Vagina (tissue), 2 donors: ENCODE results near the gene MAD2L1BP. TPM values are rescaled to one million over a fixed set of nuclear protein-coding genes. Genes with fewer than 3 reads are reported as not detected.

ENCODE experiments used
- DNase-seq, 2 donors: peaks; one replicate each; pipeline ENCODE4 v3.0.0-alpha.2; 2017; ENCODE audit errors: extremely low spot score in 2 of 2
- H3K27ac ChIP-seq: fragments of 200-600 bp; sonication (generic); one replicate; pipeline ENCODE4 v1.5.1; 2019
- H3K27me3 ChIP-seq: fragments of 200-600 bp; sonication (generic); one replicate; pipeline ENCODE4 v1.5.1; 2019
- H3K36me3 ChIP-seq, 2 donors: fragments of 200-600 bp; sonication (generic); one replicate each; pipeline ENCODE4 v1.5.1; 2017 to 2019
- H3K4me1 ChIP-seq: fragments of 200-600 bp; sonication (generic); one replicate; pipeline ENCODE4 v1.5.1; 2019
- H3K4me3 ChIP-seq, 2 donors: fragments of 200-600 bp; sonication (generic); 1 replicate in 1 of 2; 2 replicates in 1 of 2; pipeline ENCODE4 v1.5.1; 2016 to 2019
- H3K9me3 ChIP-seq: fragments of 200-600 bp; sonication (generic); one replicate; pipeline ENCODE4 v1.5.1; 2019
- CTCF ChIP-seq, 3 experiments: fragments of 450-650 bp in 2 of 3; fragments of 200-600 bp in 1 of 3; sonication (generic) in 1 of 3; IDR thresholded peaks; one replicate each; pipeline ENCODE4 v1.5.1; 2017 to 2019; ENCODE audit warnings: antibody characterized with exemption in 3 of 3, mild to moderate bottlenecking in 2 of 3, moderate library complexity in 2 of 3
- POLR2A ChIP-seq, 2 donors: fragments of 450-650 bp; IDR thresholded peaks; one replicate each; pipeline ENCODE4 v1.6.1; 2017; ENCODE audit warnings: antibody characterized with exemption in 2 of 2, mild to moderate bottlenecking in 2 of 2, moderate library complexity in 2 of 2
- POLR2AphosphoS5 ChIP-seq, 2 donors: sonication (generic); formaldehyde crosslinking; IDR thresholded peaks; one replicate each; pipeline ENCODE4 v1.9.0; 2017; ENCODE audit warnings: antibody characterized with exemption in 2 of 2, mild to moderate bottlenecking in 2 of 2, low read depth in 1 of 2; ENCODE audit not compliant: insufficient read depth in 1 of 2
- intact Hi-C: fragments of 100-400 bp; cut with DNase I; formaldehyde crosslinking; loops from one replicate; pipeline ENCODE4 v1.15.1; 2023
- total RNA-seq: library from RNA; depleted of rRNA; stranded (reverse); fragments of >200 nt; gene quantifications from one replicate; pipeline ENCODE4 v1.2.3, GENCODE V29; 2016

The MAD2L1BP gene
- total RNA-seq, 1 donor from 2014 or later: 58.4 TPM

DNA sequence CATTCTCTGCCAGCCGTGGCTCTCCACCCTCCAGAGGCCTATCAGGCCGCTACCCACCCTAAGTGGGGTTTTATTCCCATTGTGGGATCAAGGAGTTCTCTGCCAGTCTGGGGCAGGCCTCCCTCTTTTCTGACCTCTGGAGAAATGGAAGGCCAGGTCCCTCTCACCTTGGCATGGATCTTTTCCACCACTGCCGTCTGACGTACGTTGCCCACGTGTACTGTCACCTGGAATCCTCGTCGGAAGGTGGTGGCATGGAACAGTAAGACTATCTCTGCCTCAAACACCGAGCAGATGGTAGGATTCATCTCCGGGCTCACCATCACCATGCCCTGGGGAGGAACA, 13.8 kb upstream of the MAD2L1BP start:
- H3K27me3 ChIP-seq: no peaks in the 10 kb centered on the region
- H3K4me3 ChIP-seq: no peak overlapping the region
- intact Hi-C loops: no loop called here
- H3K36me3 ChIP-seq: peaks cover 0 to 58% of the 10 kb centered on the region in 2 donors
- TF ChIP-seq POLR2AphosphoS5 (IDR thresholded peaks at IDR 0.05; ENCODE audit: insufficient read depth in 1 of 2, low read depth in 1 of 2) (no peak), CTCF (IDR thresholded peaks at IDR 0.05) (no peak), POLR2A (IDR thresholded peaks at IDR 0.05) (no peak)
- no peak overlapping the region for H3K27ac ChIP-seq
- no peak for DNase-seq
- H3K9me3 ChIP-seq: no peaks in the 10 kb centered on the region
- peaks cover 5% of the 10 kb centered on the region for H3K4me1 ChIP-seq

- Histone ChIP-seq H3K36me3 (peaks cover 0 to 58% of the 10 kb centered on the region in 2 donors), H3K4me3 (no peak overlapping the region), H3K4me1 (peaks cover 12% of the 10 kb centered on the region), H3K27ac (no peak overlapping the region), H3K9me3 (no peaks in the 10 kb centered on the region), H3K27me3 (no peaks in the 10 kb centered on the region)
- DNase-seq: no peak
- TF ChIP-seq CTCF (IDR thresholded peaks at IDR 0.05) (no peak), POLR2A (IDR thresholded peaks at IDR 0.05) (no peak), POLR2AphosphoS5 (IDR thresholded peaks at IDR 0.05; ENCODE audit: insufficient read depth in 1 of 2, low read depth in 1 of 2) (no peak)
- intact Hi-C loops: no loop called here
Measured at GRCh38 chr6:43622541-43622940, 13.1 kb upstream of the MAD2L1BP start.

DNA sequence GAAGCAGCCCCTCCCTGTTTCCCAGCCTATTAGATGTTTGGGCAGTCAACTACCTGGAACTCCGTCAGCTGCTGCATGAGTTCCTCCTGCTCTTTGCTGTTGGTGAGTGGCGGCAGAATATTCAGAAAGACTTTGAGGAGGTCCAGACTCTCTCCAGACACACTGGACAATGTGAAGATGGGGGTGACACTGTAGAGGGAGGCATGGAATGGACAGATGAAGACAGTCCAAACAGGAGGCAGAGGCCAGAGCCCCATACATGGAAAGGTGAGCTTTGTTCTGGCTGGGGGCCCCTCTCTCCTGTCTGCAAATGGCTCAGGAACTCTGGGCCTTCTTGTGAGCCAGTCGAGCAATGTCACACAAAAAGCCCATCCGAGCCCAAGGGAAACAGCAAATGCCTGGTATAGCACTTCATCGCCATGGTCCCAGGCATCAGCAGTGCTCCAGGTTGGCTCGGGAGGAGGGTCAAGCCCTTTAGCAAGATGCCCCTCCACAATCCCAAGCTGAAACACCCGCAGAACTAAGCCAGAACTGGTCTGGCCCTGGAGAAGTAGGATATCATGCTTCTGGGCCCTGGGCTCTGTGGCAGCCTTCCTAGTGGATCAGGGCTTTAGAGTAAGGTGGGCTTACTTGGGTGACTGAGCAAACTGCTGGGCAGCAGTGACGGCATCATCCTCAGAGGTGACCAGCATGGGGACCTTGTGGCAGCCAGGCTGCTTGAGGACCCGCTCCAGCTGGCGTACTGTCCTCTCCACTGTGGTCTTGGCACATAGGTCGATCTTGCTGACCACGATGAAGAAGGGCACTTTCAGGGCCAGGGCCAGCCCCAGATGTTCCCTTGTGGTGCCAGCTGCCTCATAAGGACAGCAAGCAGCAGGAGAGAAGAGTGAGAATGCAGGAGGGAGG, 11.5 kb upstream of the MAD2L1BP start:
- peaks cover 23% of the 10 kb centered on the region for H3K4me1 ChIP-seq
- peaks cover 0 to 58% of the 10 kb centered on the region in 2 donors for H3K36me3 ChIP-seq
- intact Hi-C loops: no loop called here
- no peak for TF ChIP-seq POLR2A (IDR thresholded peaks at IDR 0.05)
- no peaks in the 10 kb centered on the region for H3K9me3 ChIP-seq
- no peak overlapping the region for H3K4me3 ChIP-seq
- no peak for DNase-seq
- H3K27ac ChIP-seq: no peak overlapping the region
- H3K27me3 ChIP-seq: no peaks in the 10 kb centered on the region

DNA sequence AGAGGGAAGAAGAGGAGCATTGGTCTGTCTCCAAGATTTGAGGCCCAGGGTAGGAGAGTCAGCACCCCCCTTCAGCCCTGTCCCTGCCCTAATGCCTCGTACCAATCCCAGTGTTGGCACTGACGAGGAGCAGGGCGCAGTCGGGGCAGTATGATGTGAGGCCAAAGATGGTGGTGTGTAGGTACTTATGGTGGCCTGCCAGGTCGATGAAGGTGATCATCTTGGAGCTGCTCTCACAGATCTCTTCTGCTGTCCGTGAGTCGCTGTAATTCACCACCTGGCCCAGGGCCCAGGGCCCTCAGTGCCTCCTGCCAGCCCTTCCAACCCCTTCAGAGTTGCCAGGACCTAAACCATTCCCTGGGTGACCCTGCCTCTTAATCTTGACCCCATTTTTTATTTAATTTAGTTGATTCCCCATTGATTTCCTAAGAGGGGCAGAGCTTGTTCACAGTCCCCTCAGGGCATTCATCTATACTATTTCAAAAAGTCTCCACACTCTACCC, 10.8 kb upstream of the MAD2L1BP start:
- Histone ChIP-seq H3K4me3 (no peak overlapping the region), H3K9me3 (no peaks in the 10 kb centered on the region), H3K27ac (no peak overlapping the region), H3K4me1 (peaks cover 23% of the 10 kb centered on the region), H3K27me3 (no peaks in the 10 kb centered on the region), H3K36me3 (peaks cover 0 to 58% of the 10 kb centered on the region in 2 donors)
- DNase-seq: no peak
- TF ChIP-seq POLR2A (IDR thresholded peaks at IDR 0.05) (no peak), POLR2AphosphoS5 (IDR thresholded peaks at IDR 0.05; ENCODE audit: insufficient read depth in 1 of 2, low read depth in 1 of 2) (no peak), CTCF (IDR thresholded peaks at IDR 0.05) (no peak)
- intact Hi-C loops: loop anchor here (5.0 kb wide), 1 partner anchor 147 kb away; the partner anchor contains the start of gene VEGFA

DNA sequence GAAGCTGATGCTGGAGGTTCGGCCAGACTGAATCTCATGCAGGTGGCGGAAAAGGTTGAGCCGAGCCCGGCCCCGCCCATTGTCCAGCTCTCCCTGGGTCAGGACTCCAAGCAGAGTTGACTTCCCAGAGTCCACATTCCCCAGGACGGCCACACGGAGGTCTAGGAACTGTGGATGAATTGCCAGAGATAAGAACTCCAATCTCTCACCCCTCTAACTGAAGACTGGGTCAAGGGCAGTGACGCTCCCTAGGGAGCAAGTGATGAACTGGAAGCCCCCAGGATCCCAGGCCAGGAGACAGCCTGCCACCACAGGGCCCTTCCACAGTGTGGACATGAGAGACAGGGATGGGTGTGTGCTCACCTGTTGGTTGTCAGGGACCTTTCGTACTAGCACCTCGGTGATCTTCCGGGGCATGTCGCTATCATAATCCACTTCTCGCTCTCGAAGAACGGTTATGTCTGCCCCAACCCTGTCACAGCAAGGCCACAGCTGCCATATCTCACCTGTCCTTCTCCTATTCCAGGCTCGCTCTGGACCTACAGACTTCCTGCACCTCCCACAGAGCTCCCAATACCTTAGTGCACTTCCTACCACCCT, 10.1 kb upstream of the MAD2L1BP start:
- no peaks in the 10 kb centered on the region for H3K27me3 ChIP-seq
- no peak overlapping the region for H3K27ac ChIP-seq
- H3K9me3 ChIP-seq: no peaks in the 10 kb centered on the region
- TF ChIP-seq POLR2A (IDR thresholded peaks at IDR 0.05): no peak
- TF ChIP-seq CTCF (IDR thresholded peaks at IDR 0.05): no peak
- TF ChIP-seq POLR2AphosphoS5 (IDR thresholded peaks at IDR 0.05; ENCODE audit: insufficient read depth in 1 of 2, low read depth in 1 of 2): no peak
- intact Hi-C loops: loop anchor here (5.0 kb wide), 1 partner anchor 147 kb away; the partner anchor contains the start of gene VEGFA
- H3K36me3 ChIP-seq: peaks cover 0 to 54% of the 10 kb centered on the region in 2 donors
- DNase-seq: no peak
- H3K4me1 ChIP-seq: peaks cover 27% of the 10 kb centered on the region
- no peak overlapping the region for H3K4me3 ChIP-seq
